GM13976 (cell line): Measurements from ENCODE around the gene CCDC174.

Source experiments
- DNase-seq: peaks from one replicate; pipeline ENCODE4 v3.0.0; 2012; ENCODE audit warnings: low spot score
- CTCF ChIP-seq: IDR thresholded peaks from 2 replicates; pipeline ENCODE4 v1.5.1; 2012; ENCODE audit warnings: borderline replicate concordance, mild to moderate bottlenecking; ENCODE audit not compliant: insufficient read depth; ENCODE audit errors: extremely low read depth, missing control alignments, control extremely low read depth
- in situ Hi-C: fragments of 300-500 bp; cut with MboI; formaldehyde crosslinking; loops from one replicate; pipeline ENCODE4 v1.12.0; 2022; ENCODE audit warnings: low sequenced_read_pairs, mixed read lengths, inconsistent platforms; ENCODE audit not compliant: unreplicated experiment

Gene CCDC174

GRCh38 chr3:14664170-14664569 is 12.6 kb downstream of the CCDC174 start:
- no peak for DNase-seq
- no peak for TF ChIP-seq CTCF
- in situ Hi-C loops: loop anchor here (25.0 kb wide), 1 partner anchor 248 kb away; no protein-coding TSS in a partner anchor

GRCh38 chr3:14672588-14672987 is 21.0 kb downstream of the CCDC174 start:
- DNase-seq: no peak
- TF ChIP-seq CTCF: no peak
- in situ Hi-C loops: loop anchor here (10.0 to 25.0 kb wide), 2 partner anchors 112 to 240 kb away; no protein-coding TSS in a partner anchor

- TF ChIP-seq CTCF: no peak
- DNase-seq: no peak
- in situ Hi-C loops: loop anchor here (10.0 to 25.0 kb wide), 2 partner anchors 110 to 237 kb away; no protein-coding TSS in a partner anchor
Observed at GRCh38 chr3:14674841-14675240, 23.3 kb downstream of the CCDC174 start, which contains the start of gene C3orf20. Gene C3orf20, plus strand, starts transcription at chr3:14675141. Its CDS starts 7,573 bp downstream, at chr3:14682714.

GRCh38 chr3:14676881-14677280 is 25.3 kb downstream of the CCDC174 start:
- no peak for DNase-seq
- no peak for TF ChIP-seq CTCF
- in situ Hi-C loops: loop anchor here (10.0 kb wide), 1 partner anchor 108 kb away; no protein-coding TSS in a partner anchor

- in situ Hi-C loops: loop anchor here (10.0 kb wide), 1 partner anchor 107 kb away; no protein-coding TSS in a partner anchor
- no peak for DNase-seq
- no peak for TF ChIP-seq CTCF
Observed at GRCh38 chr3:14678015-14678503, 26.5 kb downstream of the CCDC174 start.

GRCh38 chr3:14680115-14680514 is 28.6 kb downstream of the CCDC174 start:
- no peak for DNase-seq
- no peak for TF ChIP-seq CTCF
- in situ Hi-C loops: no loop called here
